ENCODE results near the gene BOLA3.

BOLA3 gene

GRCh38 chr2:74119912-74120825, 27.5 kb downstream of the BOLA3 start:
- in situ Hi-C loops (cut with MboI; ENCODE audit: low pct_unique_long_range_greater_than_20kb, low sequenced_read_pairs, unreplicated experiment), result no loop called here
- TF ChIP-seq CTCF (IDR thresholded peaks at IDR 0.05; ENCODE audit: extremely low read depth, insufficient read depth, missing control alignments), result peak; percentile 91
- DNase-seq (ENCODE audit: low spot score), result peak; percentile 93

- peak; percentile 5 for TF ChIP-seq CTCF (IDR thresholded peaks at IDR 0.05; ENCODE audit: extremely low read depth, insufficient read depth, missing control alignments)
- no peak for DNase-seq (ENCODE audit: low spot score)
- in situ Hi-C loops (cut with MboI; ENCODE audit: low pct_unique_long_range_greater_than_20kb, low sequenced_read_pairs, unreplicated experiment), result no loop called here
Measured at GRCh38 chr2:74119339-74119738, 28.4 kb downstream of the BOLA3 start.

- in situ Hi-C loops (cut with MboI; ENCODE audit: low pct_unique_long_range_greater_than_20kb, low sequenced_read_pairs, unreplicated experiment), result no loop called here
- TF ChIP-seq CTCF (IDR thresholded peaks at IDR 0.05; ENCODE audit: extremely low read depth, insufficient read depth, missing control alignments), result no peak
- DNase-seq (ENCODE audit: low spot score), result no peak
Measured at GRCh38 chr2:74111380-74111779, 36.3 kb downstream of the BOLA3 start.

- in situ Hi-C loops (cut with MboI; ENCODE audit: low pct_unique_long_range_greater_than_20kb, low sequenced_read_pairs, unreplicated experiment), result no loop called here
- DNase-seq (ENCODE audit: low spot score), result no peak
- TF ChIP-seq CTCF (IDR thresholded peaks at IDR 0.05; ENCODE audit: extremely low read depth, insufficient read depth, missing control alignments), result no peak
Measured at GRCh38 chr2:74110537-74110936, 37.2 kb downstream of the BOLA3 start.

- no peak for DNase-seq (ENCODE audit: low spot score)
- in situ Hi-C loops (cut with MboI; ENCODE audit: low pct_unique_long_range_greater_than_20kb, low sequenced_read_pairs, unreplicated experiment), result no loop called here
- TF ChIP-seq CTCF (IDR thresholded peaks at IDR 0.05; ENCODE audit: extremely low read depth, insufficient read depth, missing control alignments), result no peak
Measured at GRCh38 chr2:74109551-74109950, 38.2 kb downstream of the BOLA3 start.

GRCh38 chr2:74107071-74107470, 40.6 kb downstream of the BOLA3 start:
- in situ Hi-C loops (cut with MboI; ENCODE audit: low pct_unique_long_range_greater_than_20kb, low sequenced_read_pairs, unreplicated experiment), result no loop called here
- no peak for TF ChIP-seq CTCF (IDR thresholded peaks at IDR 0.05; ENCODE audit: extremely low read depth, insufficient read depth, missing control alignments)
- no peak for DNase-seq (ENCODE audit: low spot score)

All from GM13977 (cell line).